ENCODE measurements around the gene SLC44A2.

- TF ChIP-seq, protein P1, sequence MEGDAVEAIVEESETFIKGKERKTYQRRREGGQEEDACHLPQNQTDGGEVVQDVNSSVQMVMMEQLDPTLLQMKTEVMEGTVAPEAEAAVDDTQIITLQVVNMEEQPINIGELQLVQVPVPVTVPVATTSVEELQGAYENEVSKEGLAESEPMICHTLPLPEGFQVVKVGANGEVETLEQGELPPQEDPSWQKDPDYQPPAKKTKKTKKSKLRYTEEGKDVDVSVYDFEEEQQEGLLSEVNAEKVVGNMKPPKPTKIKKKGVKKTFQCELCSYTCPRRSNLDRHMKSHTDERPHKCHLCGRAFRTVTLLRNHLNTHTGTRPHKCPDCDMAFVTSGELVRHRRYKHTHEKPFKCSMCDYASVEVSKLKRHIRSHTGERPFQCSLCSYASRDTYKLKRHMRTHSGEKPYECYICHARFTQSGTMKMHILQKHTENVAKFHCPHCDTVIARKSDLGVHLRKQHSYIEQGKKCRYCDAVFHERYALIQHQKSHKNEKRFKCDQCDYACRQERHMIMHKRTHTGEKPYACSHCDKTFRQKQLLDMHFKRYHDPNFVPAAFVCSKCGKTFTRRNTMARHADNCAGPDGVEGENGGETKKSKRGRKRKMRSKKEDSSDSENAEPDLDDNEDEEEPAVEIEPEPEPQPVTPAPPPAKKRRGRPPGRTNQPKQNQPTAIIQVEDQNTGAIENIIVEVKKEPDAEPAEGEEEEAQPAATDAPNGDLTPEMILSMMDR (conservative IDR thresholded peaks at IDR 0.05): no peak
- TF ChIP-seq EZH2 (IDR thresholded peaks at IDR 0.05; ENCODE audit: low read depth): no peak
Measured at GRCh38 chr19:10686661-10687517, 61.5 kb downstream of the SLC44A2 start.
